DOHH2 (cell line): ENCODE data around the gene CAMSAP3.

ENCODE experiments used
- H3F3A ChIP-seq: fragments of 200-600 bp; sonication (generic), shearing (Covaris generic); 2 replicates; pipeline ENCODE4 v1.6.0; 2016; ENCODE audit warnings: antibody characterized with exemption, mild to moderate bottlenecking; ENCODE audit not compliant: control insufficient read depth, insufficient read depth
- H3K27ac ChIP-seq: fragments of 200-600 bp; sonication (generic); 2 replicates; pipeline ENCODE4 v1.5.1; 2014; ENCODE audit warnings: low read depth, mild to moderate bottlenecking, low read length, moderate library complexity
- H3K27me3 ChIP-seq: fragments of 200-600 bp; sonication (generic); 2 replicates; pipeline ENCODE4 v1.6.1; 2014; ENCODE audit warnings: mild to moderate bottlenecking, low read length, mixed read lengths; ENCODE audit not compliant: control insufficient read depth
- H3K36me3 ChIP-seq: fragments of 200-600 bp; sonication (generic); 2 replicates; pipeline ENCODE4 v1.6.1; 2014; ENCODE audit warnings: mild to moderate bottlenecking, low read length, moderate library complexity, mixed read lengths; ENCODE audit not compliant: control insufficient read depth
- H3K4me1 ChIP-seq: fragments of 200-600 bp; sonication (generic); 2 replicates; pipeline ENCODE4 v1.6.1; 2014; ENCODE audit warnings: mild to moderate bottlenecking, low read length, mixed read lengths; ENCODE audit not compliant: control insufficient read depth
- H3K4me2 ChIP-seq: fragments of 200-600 bp; sonication (generic); 2 replicates; pipeline ENCODE4 v1.6.0; 2014; ENCODE audit warnings: mild to moderate bottlenecking, low read length, moderate library complexity
- H3K4me3 ChIP-seq: fragments of 200-600 bp; sonication (generic); 2 replicates; pipeline ENCODE4 v1.5.1; 2014; ENCODE audit warnings: mild to moderate bottlenecking, low read length, mixed read lengths
- H3K79me2 ChIP-seq: fragments of 200-600 bp; sonication (generic); 2 replicates; pipeline ENCODE4 v1.6.1; 2014; ENCODE audit warnings: mild to moderate bottlenecking, low read length, mixed read lengths; ENCODE audit not compliant: control insufficient read depth
- H3K9me2 ChIP-seq: fragments of 200-600 bp; sonication (generic); replicated peaks from 2 replicates; pipeline ENCODE4 v1.6.1; 2014; ENCODE audit warnings: mild to moderate bottlenecking, low read length, mixed read lengths; ENCODE audit not compliant: control insufficient read depth
- H3K9me3 ChIP-seq: fragments of 200-600 bp; sonication (generic); 2 replicates; pipeline ENCODE4 v1.6.1; 2014; ENCODE audit warnings: antibody characterized with exemption, low read length, mixed read lengths; ENCODE audit not compliant: control insufficient read depth, insufficient read depth
- H4K20me1 ChIP-seq: fragments of 200-600 bp; sonication (generic); 2 replicates; pipeline ENCODE4 v1.6.0; 2014; ENCODE audit warnings: low read depth, mild to moderate bottlenecking, antibody characterized with exemption, low read length, moderate library complexity; ENCODE audit not compliant: control insufficient read depth, insufficient read depth
- CTCF ChIP-seq: fragments of 200-600 bp; sonication (generic); IDR thresholded peaks from one replicate; pipeline ENCODE4 v1.5.1; 2014; ENCODE audit warnings: antibody characterized with exemption, mild to moderate bottlenecking, low read depth, low read length; ENCODE audit not compliant: poor library complexity, severe bottlenecking
- EZH2phosphoT487 ChIP-seq: fragments of 200-600 bp; sonication (generic); IDR thresholded peaks from 2 replicates; pipeline ENCODE4 v1.6.1; 2017; ENCODE audit warnings: borderline replicate concordance, mild to moderate bottlenecking, antibody characterized with exemption, low read length, moderate library complexity, mixed read lengths

Gene CAMSAP3

GRCh38 chr19:7661744-7662538 lies 66.3 kb downstream of the CAMSAP3 start:
- H3K4me3 ChIP-seq: no peak overlapping the region
- no peaks in the 10 kb centered on the region for H3K9me3 ChIP-seq
- no peak overlapping the region for H3K4me2 ChIP-seq
- no peaks in the 10 kb centered on the region for H4K20me1 ChIP-seq
- H3K79me2 ChIP-seq: no peaks in the 10 kb centered on the region
- no peaks in the 10 kb centered on the region for H3K36me3 ChIP-seq
- H3F3A ChIP-seq: no peaks in the 10 kb centered on the region
- no peaks in the 10 kb centered on the region for H3K27me3 ChIP-seq
- H3K4me1 ChIP-seq: peaks cover 14% of the 10 kb centered on the region
- H3K9me2 ChIP-seq: no peaks in the 10 kb centered on the region
- H3K27ac ChIP-seq: no peak overlapping the region
- no peak for TF ChIP-seq EZH2phosphoT487
- no peak for TF ChIP-seq CTCF

- no peak overlapping the region for H3K4me3 ChIP-seq
- no peaks in the 10 kb centered on the region for H3K36me3 ChIP-seq
- no peak overlapping the region for H3K27ac ChIP-seq
- no peaks in the 10 kb centered on the region for H3K9me2 ChIP-seq
- no peaks in the 10 kb centered on the region for H3K9me3 ChIP-seq
- H3K4me2 ChIP-seq: no peak overlapping the region
- H4K20me1 ChIP-seq: no peaks in the 10 kb centered on the region
- H3K79me2 ChIP-seq: no peaks in the 10 kb centered on the region
- no peaks in the 10 kb centered on the region for H3K27me3 ChIP-seq
- H3K4me1 ChIP-seq: peaks cover 9% of the 10 kb centered on the region
- H3F3A ChIP-seq: no peaks in the 10 kb centered on the region
- no peak for TF ChIP-seq CTCF
- no peak for TF ChIP-seq EZH2phosphoT487
Observed at GRCh38 chr19:7662657-7663056, 67.0 kb downstream of the CAMSAP3 start.

- Histone ChIP-seq H3K4me2 (no peak overlapping the region), H3K27ac (no peak overlapping the region), H3K4me3 (no peak overlapping the region), H3K4me1 (no peaks in the 10 kb centered on the region), H3K79me2 (no peaks in the 10 kb centered on the region), H3K9me3 (no peaks in the 10 kb centered on the region), H3K36me3 (no peaks in the 10 kb centered on the region), H3K9me2 (no peaks in the 10 kb centered on the region), H3F3A (no peaks in the 10 kb centered on the region), H4K20me1 (no peaks in the 10 kb centered on the region), H3K27me3 (no peaks in the 10 kb centered on the region; the same call in 1 of the 2 replicates)
- TF ChIP-seq CTCF: no peak
- TF ChIP-seq EZH2phosphoT487: no peak
Observed at GRCh38 chr19:7663706-7664105, 68.0 kb downstream of the CAMSAP3 start.
